HepG2 (cell line): Measurements from ENCODE around the gene WDR91. TPM values are rescaled to one million over a fixed set of nuclear protein-coding genes. Genes with fewer than 3 reads are reported as not detected.

Experiments
- AKAP8 ChIP-seq: sonication (generic); formaldehyde crosslinking; IDR thresholded peaks from 2 replicates; pipeline ENCODE4 v1.5.1; 2020; ENCODE audit warnings: mild to moderate bottlenecking, missing genetic modification reagents
- BHLHE40 ChIP-seq: IDR thresholded peaks from 2 replicates; pipeline ENCODE4 v1.6.1; 2011; ENCODE audit warnings: low read length, improper control_type of control experiment
- CHD2 ChIP-seq: IDR thresholded peaks from 2 replicates; pipeline ENCODE4 v1.6.1; 2011; ENCODE audit warnings: low read depth, low read length, improper control_type of control experiment
- HNRNPK ChIP-seq: fragments of 200-400 bp; formaldehyde crosslinking; IDR thresholded peaks from 2 replicates; pipeline ENCODE4 v1.6.1; 2018; ENCODE audit warnings: low read length, low read depth, moderate library complexity, mild to moderate bottlenecking; ENCODE audit not compliant: poor library complexity, severe bottlenecking
- JUND ChIP-seq: sonication (generic); formaldehyde crosslinking; IDR thresholded peaks from 2 replicates; pipeline ENCODE4 v1.8.0; 2022; ENCODE audit warnings: mild to moderate bottlenecking, missing genetic modification reagents
- LCORL ChIP-seq, 2 experiments: fragments of 450-650 bp in 1 of 2; sonication (generic) in 1 of 2; formaldehyde crosslinking in 1 of 2; IDR thresholded peaks; 2 replicates each; pipeline versions ENCODE4 v1.5.0 to v1.6.1; 2017 to 2020; ENCODE audit warnings: antibody characterized with exemption in 1 of 2, missing genetic modification reagents in 1 of 2
- MYNN ChIP-seq: sonication (generic); formaldehyde crosslinking; IDR thresholded peaks from 2 replicates; pipeline ENCODE4 v1.4.0; 2020; ENCODE audit warnings: mild to moderate bottlenecking, low read depth, missing genetic modification reagents
- NONO ChIP-seq, 2 experiments: fragments of 450-650 bp in 1 of 2; sonication (generic) in 1 of 2; formaldehyde crosslinking in 1 of 2; IDR thresholded peaks in 1 of 2; conservative IDR thresholded peaks in 1 of 2; 2 replicates each; pipeline versions ENCODE4 v1.6.1 to v1.8.0; 2017 to 2022; ENCODE audit warnings: mild to moderate bottlenecking in 1 of 2, missing genetic modification reagents in 1 of 2, moderate library complexity in 1 of 2
- TAF15 ChIP-seq: fragments of 200-400 bp; formaldehyde crosslinking; IDR thresholded peaks from one replicate; pipeline ENCODE4 v1.6.1; 2018; ENCODE audit warnings: mild to moderate bottlenecking, low read depth, low read length; ENCODE audit not compliant: poor library complexity, severe bottlenecking
- ZBTB1 ChIP-seq: sonication (generic); formaldehyde crosslinking; IDR thresholded peaks from 2 replicates; pipeline ENCODE4 v1.4.0; 2020; ENCODE audit warnings: missing genetic modification reagents, borderline replicate concordance
- ZNF350 ChIP-seq: sonication (generic); formaldehyde crosslinking; IDR thresholded peaks from 2 replicates; pipeline ENCODE4 v1.4.0; 2020; ENCODE audit warnings: mild to moderate bottlenecking, low read depth, missing genetic modification reagents, borderline replicate concordance
- ZNF605 ChIP-seq: sonication (generic); formaldehyde crosslinking; IDR thresholded peaks from 2 replicates; pipeline ENCODE4 v1.8.0; 2022; ENCODE audit warnings: mild to moderate bottlenecking, missing genetic modification reagents
- ZNF776 ChIP-seq: sonication (generic); formaldehyde crosslinking; IDR thresholded peaks from 2 replicates; pipeline ENCODE4 v1.4.0; 2020; ENCODE audit warnings: mild to moderate bottlenecking, missing genetic modification reagents
- ZNF83 ChIP-seq: sonication (generic); formaldehyde crosslinking; IDR thresholded peaks from 2 replicates; pipeline ENCODE4 v1.4.0; 2020; ENCODE audit warnings: missing genetic modification reagents, mild to moderate bottlenecking, borderline replicate concordance
- ZSCAN29 ChIP-seq: sonication (generic); formaldehyde crosslinking; conservative IDR thresholded peaks from 2 replicates; pipeline ENCODE4 v1.4.0; 2020; ENCODE audit warnings: mild to moderate bottlenecking, missing genetic modification reagents
- polyA plus RNA-seq, 8 experiments: library from polyadenylated mRNA; depleted of rRNA in 3 of 8; stranded (reverse) in 7 of 8; unstranded in 1 of 8; fragments of >200 nt; fragmentation: Illumina TruSeq in 4 of 8; extraction: Trizol in 4 of 8; gene quantifications; 2 replicates each; pipeline versions ENCODE4 v1.2.1 to v1.2.3, GENCODE V29; 2011 to 2016; ENCODE audit warnings: low read depth in 4 of 8, missing spikeins in 1 of 8, mixed read lengths in 1 of 8; ENCODE audit not compliant: insufficient read depth in 1 of 8
- total RNA-seq, 5 experiments: library from RNA; depleted of rRNA; stranded (reverse); fragments of >200 nt; fragmentation: Illumina TruSeq; extraction: Trizol; gene quantifications; 2 replicates each; pipeline ENCODE4 v1.2.3, GENCODE V29; 2016; ENCODE audit warnings: low read depth in 1 of 5
- TF ChIP-seq, protein P1 (sequence below): sonication (generic); formaldehyde crosslinking; conservative IDR thresholded peaks from 2 replicates; pipeline ENCODE4 v1.4.0; 2020; ENCODE audit warnings: mild to moderate bottlenecking, missing genetic modification reagents, moderate library complexity
- TF ChIP-seq, protein P2 (sequence below): sonication (generic); formaldehyde crosslinking; IDR thresholded peaks from 2 replicates; pipeline ENCODE4 v1.5.0; 2020; ENCODE audit warnings: missing genetic modification reagents
- TF ChIP-seq, protein P3 (sequence below): sonication (generic); formaldehyde crosslinking; IDR thresholded peaks from 2 replicates; pipeline ENCODE4 v1.5.1; 2020; ENCODE audit warnings: missing genetic modification reagents, mild to moderate bottlenecking, borderline replicate concordance
- TF ChIP-seq, protein P4 (sequence below): sonication (generic); formaldehyde crosslinking; IDR thresholded peaks from 2 replicates; pipeline ENCODE4 v1.8.0; 2022; ENCODE audit warnings: mild to moderate bottlenecking, missing genetic modification reagents
- TF ChIP-seq, protein P5 (sequence below): sonication (generic); formaldehyde crosslinking; IDR thresholded peaks from 2 replicates; pipeline ENCODE4 v1.4.0; 2020; ENCODE audit warnings: missing genetic modification reagents, borderline replicate concordance

WDR91 gene
- total and polyA plus RNA-seq, 2 of the 13 experiments (the other 11 are each of a cell fraction or from before 2014, with no cell fraction given): 11.6 to 12.1 TPM

DNA sequence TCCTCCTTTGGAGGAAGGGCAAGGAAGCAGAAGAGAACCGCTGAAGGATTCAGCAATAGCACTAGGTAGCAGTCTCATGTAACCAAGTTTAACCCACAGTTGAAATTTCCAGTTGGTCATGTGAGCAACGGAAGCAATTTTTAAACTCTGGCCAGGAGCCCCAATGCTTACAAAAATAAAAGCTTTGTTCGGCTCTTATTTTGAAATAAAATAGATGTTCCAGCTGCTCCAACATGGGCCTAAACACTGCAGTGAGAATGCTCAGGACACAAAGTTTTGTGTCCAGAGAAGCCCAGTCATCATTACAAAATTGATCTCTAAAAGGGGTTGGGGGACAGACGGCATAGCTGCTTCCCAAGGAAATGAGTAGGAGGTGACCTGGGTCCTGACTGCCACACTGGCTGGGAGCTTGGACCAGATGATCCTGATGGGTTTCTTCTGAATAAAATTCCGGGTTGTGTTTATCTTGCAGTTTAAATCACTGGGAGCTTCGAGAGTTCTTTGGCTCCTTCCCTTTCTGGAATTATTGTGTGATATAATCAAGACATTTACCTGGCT is 63.9 kb downstream of the WDR91 start (continued):
- TF ChIP-seq, protein P1, sequence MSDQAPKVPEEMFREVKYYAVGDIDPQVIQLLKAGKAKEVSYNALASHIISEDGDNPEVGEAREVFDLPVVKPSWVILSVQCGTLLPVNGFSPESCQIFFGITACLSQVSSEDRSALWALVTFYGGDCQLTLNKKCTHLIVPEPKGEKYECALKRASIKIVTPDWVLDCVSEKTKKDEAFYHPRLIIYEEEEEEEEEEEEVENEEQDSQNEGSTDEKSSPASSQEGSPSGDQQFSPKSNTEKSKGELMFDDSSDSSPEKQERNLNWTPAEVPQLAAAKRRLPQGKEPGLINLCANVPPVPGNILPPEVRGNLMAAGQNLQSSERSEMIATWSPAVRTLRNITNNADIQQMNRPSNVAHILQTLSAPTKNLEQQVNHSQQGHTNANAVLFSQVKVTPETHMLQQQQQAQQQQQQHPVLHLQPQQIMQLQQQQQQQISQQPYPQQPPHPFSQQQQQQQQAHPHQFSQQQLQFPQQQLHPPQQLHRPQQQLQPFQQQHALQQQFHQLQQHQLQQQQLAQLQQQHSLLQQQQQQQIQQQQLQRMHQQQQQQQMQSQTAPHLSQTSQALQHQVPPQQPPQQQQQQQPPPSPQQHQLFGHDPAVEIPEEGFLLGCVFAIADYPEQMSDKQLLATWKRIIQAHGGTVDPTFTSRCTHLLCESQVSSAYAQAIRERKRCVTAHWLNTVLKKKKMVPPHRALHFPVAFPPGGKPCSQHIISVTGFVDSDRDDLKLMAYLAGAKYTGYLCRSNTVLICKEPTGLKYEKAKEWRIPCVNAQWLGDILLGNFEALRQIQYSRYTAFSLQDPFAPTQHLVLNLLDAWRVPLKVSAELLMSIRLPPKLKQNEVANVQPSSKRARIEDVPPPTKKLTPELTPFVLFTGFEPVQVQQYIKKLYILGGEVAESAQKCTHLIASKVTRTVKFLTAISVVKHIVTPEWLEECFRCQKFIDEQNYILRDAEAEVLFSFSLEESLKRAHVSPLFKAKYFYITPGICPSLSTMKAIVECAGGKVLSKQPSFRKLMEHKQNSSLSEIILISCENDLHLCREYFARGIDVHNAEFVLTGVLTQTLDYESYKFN (CRISPR knock-in tag): no peak
- TF ChIP-seq, protein P2, sequence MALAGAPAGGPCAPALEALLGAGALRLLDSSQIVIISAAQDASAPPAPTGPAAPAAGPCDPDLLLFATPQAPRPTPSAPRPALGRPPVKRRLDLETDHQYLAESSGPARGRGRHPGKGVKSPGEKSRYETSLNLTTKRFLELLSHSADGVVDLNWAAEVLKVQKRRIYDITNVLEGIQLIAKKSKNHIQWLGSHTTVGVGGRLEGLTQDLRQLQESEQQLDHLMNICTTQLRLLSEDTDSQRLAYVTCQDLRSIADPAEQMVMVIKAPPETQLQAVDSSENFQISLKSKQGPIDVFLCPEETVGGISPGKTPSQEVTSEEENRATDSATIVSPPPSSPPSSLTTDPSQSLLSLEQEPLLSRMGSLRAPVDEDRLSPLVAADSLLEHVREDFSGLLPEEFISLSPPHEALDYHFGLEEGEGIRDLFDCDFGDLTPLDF (CRISPR knock-in tag): no peak; the same call in 1 of the 2 replicates
- TF ChIP-seq, protein P3, sequence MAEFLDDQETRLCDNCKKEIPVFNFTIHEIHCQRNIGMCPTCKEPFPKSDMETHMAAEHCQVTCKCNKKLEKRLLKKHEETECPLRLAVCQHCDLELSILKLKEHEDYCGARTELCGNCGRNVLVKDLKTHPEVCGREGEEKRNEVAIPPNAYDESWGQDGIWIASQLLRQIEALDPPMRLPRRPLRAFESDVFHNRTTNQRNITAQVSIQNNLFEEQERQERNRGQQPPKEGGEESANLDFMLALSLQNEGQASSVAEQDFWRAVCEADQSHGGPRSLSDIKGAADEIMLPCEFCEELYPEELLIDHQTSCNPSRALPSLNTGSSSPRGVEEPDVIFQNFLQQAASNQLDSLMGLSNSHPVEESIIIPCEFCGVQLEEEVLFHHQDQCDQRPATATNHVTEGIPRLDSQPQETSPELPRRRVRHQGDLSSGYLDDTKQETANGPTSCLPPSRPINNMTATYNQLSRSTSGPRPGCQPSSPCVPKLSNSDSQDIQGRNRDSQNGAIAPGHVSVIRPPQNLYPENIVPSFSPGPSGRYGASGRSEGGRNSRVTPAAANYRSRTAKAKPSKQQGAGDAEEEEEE: no peak
- no peak for TF ChIP-seq TAF15
- TF ChIP-seq ZNF350: no peak
- TF ChIP-seq ZSCAN29 (CRISPR knock-in tag): no peak
- TF ChIP-seq BHLHE40: no peak
- no peak for TF ChIP-seq ZBTB1 (CRISPR knock-in tag)
- TF ChIP-seq CHD2: no peak
- no peak for TF ChIP-seq HNRNPK
- no peak for TF ChIP-seq JUND (CRISPR knock-in tag)
- TF ChIP-seq MYNN (CRISPR knock-in tag): peak; percentile 99
- TF ChIP-seq, protein P4, sequence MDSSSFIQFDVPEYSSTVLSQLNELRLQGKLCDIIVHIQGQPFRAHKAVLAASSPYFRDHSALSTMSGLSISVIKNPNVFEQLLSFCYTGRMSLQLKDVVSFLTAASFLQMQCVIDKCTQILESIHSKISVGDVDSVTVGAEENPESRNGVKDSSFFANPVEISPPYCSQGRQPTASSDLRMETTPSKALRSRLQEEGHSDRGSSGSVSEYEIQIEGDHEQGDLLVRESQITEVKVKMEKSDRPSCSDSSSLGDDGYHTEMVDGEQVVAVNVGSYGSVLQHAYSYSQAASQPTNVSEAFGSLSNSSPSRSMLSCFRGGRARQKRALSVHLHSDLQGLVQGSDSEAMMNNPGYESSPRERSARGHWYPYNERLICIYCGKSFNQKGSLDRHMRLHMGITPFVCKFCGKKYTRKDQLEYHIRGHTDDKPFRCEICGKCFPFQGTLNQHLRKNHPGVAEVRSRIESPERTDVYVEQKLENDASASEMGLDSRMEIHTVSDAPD: no peak
- TF ChIP-seq LCORL (IDR thresholded peaks at IDR 0.05): no peak
- TF ChIP-seq LCORL (CRISPR knock-in tag; IDR thresholded peaks at IDR 0.05): no peak
- TF ChIP-seq AKAP8 (CRISPR knock-in tag): no peak
- no peak for TF ChIP-seq NONO (IDR thresholded peaks at IDR 0.05)
- 0 out of 2 replicates have a peak, but pooled peaks have one; percentile 3 for TF ChIP-seq NONO (CRISPR knock-in tag; conservative IDR thresholded peaks at IDR 0.05)
- TF ChIP-seq ZNF83 (CRISPR knock-in tag): no peak
- TF ChIP-seq ZNF605: no peak
- no peak for TF ChIP-seq ZNF776 (CRISPR knock-in tag)
- TF ChIP-seq, protein P5, sequence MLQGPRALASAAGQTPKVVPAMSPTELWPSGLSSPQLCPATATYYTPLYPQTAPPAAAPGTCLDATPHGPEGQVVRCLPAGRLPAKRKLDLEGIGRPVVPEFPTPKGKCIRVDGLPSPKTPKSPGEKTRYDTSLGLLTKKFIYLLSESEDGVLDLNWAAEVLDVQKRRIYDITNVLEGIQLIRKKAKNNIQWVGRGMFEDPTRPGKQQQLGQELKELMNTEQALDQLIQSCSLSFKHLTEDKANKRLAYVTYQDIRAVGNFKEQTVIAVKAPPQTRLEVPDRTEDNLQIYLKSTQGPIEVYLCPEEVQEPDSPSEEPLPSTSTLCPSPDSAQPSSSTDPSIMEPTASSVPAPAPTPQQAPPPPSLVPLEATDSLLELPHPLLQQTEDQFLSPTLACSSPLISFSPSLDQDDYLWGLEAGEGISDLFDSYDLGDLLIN (CRISPR knock-in tag): no peak
